GM12892 (cell line): ENCODE measurements around the gene CMTM8.

Experiments used
- POLR2A ChIP-seq: IDR thresholded peaks from 2 replicates; pipeline ENCODE4 v1.6.1; 2011; ENCODE audit warnings: low read depth, low read length, control low read depth
- POLR2AphosphoS5 ChIP-seq: IDR thresholded peaks from 2 replicates; pipeline ENCODE4 v1.6.1; 2011; ENCODE audit warnings: low read depth, low read length, control low read depth

- TF ChIP-seq POLR2AphosphoS5 (no peak), POLR2A (no peak)
These were observed 43.8 kb upstream of the CMTM8 start for GRCh38 chr3:32194653-32195052.
